Activated naive CD8-positive, alpha-beta T cell (primary cell): ENCODE results near the gene ZNF609.
A peak's percentile ranks its signal among the peaks of the same experiment; 100 is the strongest.

Experiments used
- H3K27ac Mint-ChIP-seq: one replicate; pipeline ENCODE4 v1.8.0; 2021; ENCODE audit warnings: mixed read lengths
- H3K27me3 Mint-ChIP-seq: one replicate; pipeline ENCODE4 v1.8.0; 2021; ENCODE audit warnings: mixed read lengths
- H3K36me3 Mint-ChIP-seq: one replicate; pipeline ENCODE4 v1.8.0; 2021; ENCODE audit warnings: mixed read lengths
- H3K4me1 Mint-ChIP-seq: one replicate; pipeline ENCODE4 v1.8.0; 2021; ENCODE audit warnings: low read depth, mixed read lengths
- H3K4me3 Mint-ChIP-seq: one replicate; pipeline ENCODE4 v1.8.0; 2021; ENCODE audit warnings: mild to moderate bottlenecking, mixed read lengths
- H3K9me3 Mint-ChIP-seq: one replicate; pipeline ENCODE4 v1.8.0; 2021; ENCODE audit warnings: low read depth, mixed read lengths

The ZNF609 gene

DNA sequence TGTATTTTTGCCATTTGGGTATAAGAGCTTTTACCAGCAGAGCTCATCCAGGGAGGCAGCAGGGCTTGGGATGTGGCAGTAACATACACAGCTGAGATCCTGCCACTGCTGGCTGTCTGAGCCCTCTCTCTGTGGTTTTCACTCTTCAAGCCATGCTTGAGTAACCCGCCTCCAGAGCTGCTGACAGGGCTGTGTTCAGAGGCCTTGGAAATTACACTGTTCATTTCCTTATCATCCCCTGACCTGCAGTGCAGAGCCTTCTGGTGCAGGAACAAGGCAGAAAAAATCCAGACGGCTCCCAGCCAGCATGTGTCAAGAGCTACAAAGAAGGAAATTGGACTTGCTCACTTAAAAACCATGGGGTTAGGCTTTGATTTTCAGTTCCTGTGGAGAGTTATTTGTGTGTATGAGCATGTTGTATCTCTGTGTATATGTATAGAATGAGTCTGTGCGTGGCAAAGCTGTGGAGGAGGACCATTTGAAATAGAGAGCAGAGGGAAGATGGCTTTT lies 47.0 kb downstream of the ZNF609 start:
- no peaks in the 10 kb centered on the region for H3K27me3 Mint-ChIP-seq
- peak overlapping the region; percentile 76 for H3K27ac Mint-ChIP-seq
- peaks cover 2% of the 10 kb centered on the region for H3K36me3 Mint-ChIP-seq
- peaks cover 86% of the 10 kb centered on the region for H3K4me1 Mint-ChIP-seq
- peak overlapping the region; percentile 45 for H3K4me3 Mint-ChIP-seq
- H3K9me3 Mint-ChIP-seq = no peaks in the 10 kb centered on the region

DNA sequence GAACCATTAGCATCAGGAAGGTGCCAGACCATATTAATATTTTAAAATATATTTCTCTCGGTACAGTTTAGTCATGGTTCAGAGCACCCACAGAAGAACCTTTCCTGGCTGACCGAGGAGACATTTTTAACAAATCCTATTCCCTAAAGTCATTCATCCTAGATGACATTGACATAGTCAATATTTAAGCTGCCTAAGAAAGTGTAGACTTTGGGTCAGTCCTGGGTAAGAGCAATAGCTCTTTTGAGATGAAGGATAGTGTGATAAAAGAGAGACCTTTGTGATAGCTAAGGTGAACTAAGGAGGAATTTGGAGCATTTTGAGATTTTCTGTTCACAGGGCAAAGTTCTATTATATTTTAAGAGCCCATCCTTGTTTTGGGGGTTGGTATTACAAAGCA lies 47.5 kb downstream of the ZNF609 start:
- H3K4me3 Mint-ChIP-seq = peak overlapping the region; percentile 45
- H3K27me3 Mint-ChIP-seq = no peaks in the 10 kb centered on the region
- peak overlapping the region; percentile 78 for H3K27ac Mint-ChIP-seq
- peaks cover 2% of the 10 kb centered on the region for H3K36me3 Mint-ChIP-seq
- no peaks in the 10 kb centered on the region for H3K9me3 Mint-ChIP-seq
- peaks cover 83% of the 10 kb centered on the region for H3K4me1 Mint-ChIP-seq

DNA sequence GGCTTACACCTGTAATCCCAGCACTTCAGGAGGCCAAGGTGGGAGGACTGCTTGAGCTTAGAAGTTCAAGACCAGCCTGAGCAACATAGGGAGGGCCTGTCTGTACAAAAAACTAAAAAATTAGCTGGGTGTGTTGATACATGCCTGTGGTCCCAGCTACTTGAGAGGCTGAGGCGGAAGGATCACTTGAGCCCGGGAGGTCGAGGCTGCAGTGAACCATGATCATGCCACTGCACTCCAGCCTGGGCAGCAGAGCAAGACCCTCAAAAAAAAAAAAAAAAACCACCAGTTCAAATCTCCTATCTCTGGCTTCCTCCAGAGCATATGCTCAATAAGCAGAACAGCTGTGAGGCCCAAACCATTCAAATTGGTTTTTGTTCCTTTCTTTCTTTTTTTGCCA lies 53.4 kb downstream of the ZNF609 start:
- no peaks in the 10 kb centered on the region for H3K9me3 Mint-ChIP-seq
- H3K27ac Mint-ChIP-seq = peak overlapping the region; percentile 86
- peaks cover 81% of the 10 kb centered on the region for H3K4me1 Mint-ChIP-seq
- no peaks in the 10 kb centered on the region for H3K27me3 Mint-ChIP-seq
- H3K4me3 Mint-ChIP-seq = peak overlapping the region; percentile 51
- H3K36me3 Mint-ChIP-seq = peaks cover 5% of the 10 kb centered on the region

DNA sequence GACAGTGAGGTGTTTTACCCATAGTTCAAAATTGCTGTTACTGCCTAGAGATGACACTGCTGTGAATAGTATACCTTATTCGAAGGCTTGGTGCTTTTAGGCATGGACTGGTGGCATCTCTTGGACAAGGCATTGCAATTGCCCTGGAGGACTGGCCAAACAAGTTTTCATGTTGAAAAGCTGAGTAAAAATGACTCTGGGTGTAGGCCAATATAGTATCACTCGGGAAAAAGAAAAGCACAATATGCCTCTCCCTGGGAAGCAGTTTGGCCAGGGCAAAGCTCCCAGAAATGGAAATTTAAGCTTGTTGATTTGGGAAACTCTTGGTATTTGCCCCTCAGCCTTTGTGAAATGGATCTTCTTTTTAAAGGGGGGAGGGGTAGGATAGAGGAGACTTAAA lies 54.8 kb downstream of the ZNF609 start:
- Mint-ChIP-seq H3K4me1 (peaks cover 80% of the 10 kb centered on the region), H3K9me3 (no peaks in the 10 kb centered on the region), H3K27me3 (no peaks in the 10 kb centered on the region), H3K36me3 (peaks cover 8% of the 10 kb centered on the region), H3K4me3 (peak overlapping the region; percentile 51), H3K27ac (peak overlapping the region; percentile 76)

DNA sequence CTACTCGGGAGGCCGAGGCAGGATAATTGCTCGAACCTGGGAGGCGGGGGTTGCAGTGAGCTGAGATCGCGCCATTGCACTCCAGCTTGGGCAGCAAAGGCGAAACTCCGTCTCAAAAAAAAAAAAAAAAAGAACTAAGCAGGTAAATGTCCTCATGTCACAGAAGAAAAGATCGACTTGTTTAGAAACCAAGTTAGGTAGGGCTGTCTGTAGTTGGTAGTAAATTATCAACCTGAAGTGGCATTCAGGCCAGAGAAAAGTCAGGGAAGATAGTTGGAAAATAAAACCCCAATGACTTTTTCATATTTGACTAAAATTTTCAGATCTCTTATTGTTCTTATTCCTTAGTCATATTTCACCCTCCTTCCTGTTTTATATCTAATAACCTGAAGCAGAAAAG lies 55.4 kb downstream of the ZNF609 start:
- Mint-ChIP-seq H3K9me3 (no peaks in the 10 kb centered on the region), H3K27me3 (no peaks in the 10 kb centered on the region), H3K36me3 (peaks cover 8% of the 10 kb centered on the region), H3K27ac (peak overlapping the region; percentile 72), H3K4me1 (peaks cover 78% of the 10 kb centered on the region), H3K4me3 (no peak overlapping the region)

DNA sequence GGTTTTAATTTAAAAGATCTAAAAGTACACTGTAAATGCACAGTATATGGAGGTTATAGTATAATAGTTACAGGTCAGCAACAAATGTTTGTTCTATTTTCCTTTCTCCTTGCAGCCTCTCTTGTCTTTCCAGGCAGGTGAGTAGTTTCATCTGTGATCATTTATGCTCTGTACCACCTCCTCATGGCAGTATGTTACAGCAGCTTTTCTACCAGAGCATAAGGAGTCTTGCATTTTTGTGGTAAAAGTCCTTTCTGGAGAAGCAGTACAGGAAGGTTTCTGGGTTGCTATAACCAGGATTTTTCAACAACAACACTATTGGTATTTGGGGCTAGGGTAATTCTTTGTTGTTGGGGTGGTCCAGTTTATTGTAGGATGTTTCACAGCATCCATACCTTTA lies 59.5 kb downstream of the ZNF609 start:
- Mint-ChIP-seq H3K4me1 (peaks cover 74% of the 10 kb centered on the region), H3K27ac (no peak overlapping the region), H3K4me3 (no peak overlapping the region), H3K9me3 (no peaks in the 10 kb centered on the region), H3K27me3 (no peaks in the 10 kb centered on the region), H3K36me3 (peaks cover 10% of the 10 kb centered on the region)

DNA sequence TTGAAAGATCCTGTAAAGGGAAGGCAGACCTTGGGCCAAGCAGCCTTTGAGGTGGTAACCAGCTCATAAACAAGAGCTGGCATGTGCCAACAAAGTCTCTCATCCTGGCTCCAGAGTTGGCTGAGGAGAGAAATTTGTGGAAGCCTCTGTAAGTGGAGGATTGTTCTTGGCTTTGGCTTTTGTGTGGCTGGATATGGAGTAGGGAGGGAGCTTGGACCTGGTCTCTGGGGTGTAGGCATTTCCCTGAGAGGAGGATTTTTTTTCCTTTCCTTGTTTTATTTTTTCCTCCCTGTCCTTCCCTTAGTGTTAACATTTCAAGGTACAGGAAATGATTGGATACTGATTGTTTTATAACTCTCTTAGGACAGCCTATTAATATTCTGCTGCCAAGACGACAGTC lies 60.8 kb downstream of the ZNF609 start:
- Mint-ChIP-seq H3K4me3 (no peak overlapping the region), H3K36me3 (peaks cover 10% of the 10 kb centered on the region), H3K27me3 (no peaks in the 10 kb centered on the region), H3K9me3 (no peaks in the 10 kb centered on the region), H3K27ac (peak overlapping the region; percentile 34), H3K4me1 (peaks cover 75% of the 10 kb centered on the region)

DNA sequence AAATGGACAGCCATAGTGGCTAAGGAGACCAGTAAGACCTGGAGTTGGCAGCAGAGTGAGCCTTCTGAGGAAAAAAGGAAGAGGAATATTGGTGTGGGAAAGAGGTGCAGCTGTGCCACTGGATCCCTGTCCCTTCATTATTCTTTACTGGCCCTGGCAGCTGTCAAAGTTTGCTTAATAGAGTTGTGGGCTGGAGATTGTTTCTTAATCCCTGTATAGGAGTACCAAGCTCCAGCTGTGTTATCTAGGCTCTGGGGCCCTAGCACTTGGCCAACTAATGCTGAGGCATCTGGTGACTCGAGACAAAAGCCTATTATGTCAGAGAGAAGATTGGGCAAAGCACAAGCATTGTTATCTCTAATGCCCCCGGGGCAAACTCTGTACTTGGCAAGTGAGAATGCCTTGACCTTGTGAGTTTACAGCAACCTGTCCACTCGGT lies 61.4 kb downstream of the ZNF609 start:
- peak overlapping the region; percentile 22 for H3K27ac Mint-ChIP-seq

DNA sequence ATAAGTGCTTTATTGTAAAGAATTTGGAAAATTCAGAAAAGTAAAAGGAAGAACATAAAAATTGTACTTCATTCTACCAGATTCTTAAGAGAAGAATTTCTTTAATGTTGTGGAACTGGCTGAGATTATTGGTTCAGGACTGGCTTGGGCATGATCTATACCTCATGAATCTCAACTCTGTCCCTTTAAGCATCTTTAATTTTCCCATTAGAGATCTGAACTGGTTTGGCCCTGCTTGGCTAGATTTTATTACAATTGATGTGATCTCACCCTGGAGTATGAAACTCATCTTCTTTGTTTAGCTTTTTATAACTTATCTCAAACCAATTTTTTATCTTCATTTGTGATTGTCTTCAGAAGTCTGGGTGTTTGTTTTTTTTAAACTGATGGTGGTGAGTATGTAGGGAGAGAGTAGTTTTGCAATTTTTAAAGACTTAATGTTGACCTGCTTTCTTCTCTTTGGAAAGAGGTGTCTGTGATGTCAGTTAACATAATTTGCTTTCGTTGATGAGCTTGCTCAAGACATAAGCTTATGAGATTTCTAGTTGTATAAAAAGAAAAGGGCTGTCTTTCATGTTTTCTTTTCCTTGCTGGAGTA lies 61.9 kb downstream of the ZNF609 start:
- H3K27me3 Mint-ChIP-seq = no peaks in the 10 kb centered on the region
- peaks cover 10% of the 10 kb centered on the region for H3K36me3 Mint-ChIP-seq
- H3K4me1 Mint-ChIP-seq = peaks cover 79% of the 10 kb centered on the region
- H3K27ac Mint-ChIP-seq = peak overlapping the region; percentile 13
- H3K4me3 Mint-ChIP-seq = peak overlapping the region; percentile 14
- H3K9me3 Mint-ChIP-seq = no peaks in the 10 kb centered on the region

More for the DNA sequence above, 61.4 kb downstream of the ZNF609 start:
- Mint-ChIP-seq H3K4me1 (peaks cover 76% of the 10 kb centered on the region), H3K36me3 (peaks cover 10% of the 10 kb centered on the region), H3K27me3 (no peaks in the 10 kb centered on the region), H3K4me3 (no peak overlapping the region), H3K9me3 (no peaks in the 10 kb centered on the region)

DNA sequence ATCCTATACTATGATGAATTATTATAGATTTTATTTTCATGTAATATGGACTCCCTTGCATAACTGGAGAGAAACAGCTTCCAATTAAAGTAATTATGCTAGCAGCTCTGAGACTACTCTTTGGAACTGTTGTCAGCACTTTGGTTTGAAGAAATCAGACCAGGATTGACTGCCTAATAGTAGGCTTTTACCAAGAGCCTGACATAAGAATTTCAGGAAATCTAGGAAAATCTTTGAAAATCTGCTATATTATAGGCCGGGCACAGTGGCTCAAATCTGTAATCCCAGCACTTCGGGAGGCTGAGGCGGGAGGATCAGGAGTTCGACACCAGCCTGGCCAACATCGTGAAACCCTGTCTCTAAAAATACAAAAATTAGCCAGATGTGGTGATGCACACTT lies 62.9 kb downstream of the ZNF609 start:
- no peak overlapping the region for H3K4me3 Mint-ChIP-seq
- peaks cover 10% of the 10 kb centered on the region for H3K36me3 Mint-ChIP-seq
- H3K9me3 Mint-ChIP-seq = no peaks in the 10 kb centered on the region
- H3K27ac Mint-ChIP-seq = no peak overlapping the region
- no peaks in the 10 kb centered on the region for H3K27me3 Mint-ChIP-seq
- H3K4me1 Mint-ChIP-seq = peaks cover 78% of the 10 kb centered on the region

DNA sequence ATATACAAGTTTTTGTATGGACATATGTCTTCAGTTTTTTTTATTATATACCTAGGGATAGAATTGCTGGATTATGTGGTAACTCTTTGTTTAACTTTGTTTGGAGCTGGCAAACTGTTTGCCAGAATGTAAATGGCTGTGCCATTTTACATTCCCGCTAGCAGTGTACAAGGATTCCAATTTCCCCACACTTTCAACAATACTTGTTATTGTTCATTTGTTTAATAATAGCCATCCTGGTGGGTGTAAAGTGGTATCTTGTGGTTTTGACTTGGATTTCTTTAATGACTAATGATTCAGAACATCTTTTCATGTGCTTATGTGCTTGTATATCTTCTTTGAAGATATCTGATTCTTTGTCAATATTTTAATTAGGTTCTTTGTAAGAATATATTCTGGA lies 64.4 kb downstream of the ZNF609 start:
- H3K27me3 Mint-ChIP-seq = no peaks in the 10 kb centered on the region
- H3K27ac Mint-ChIP-seq = no peak overlapping the region
- H3K9me3 Mint-ChIP-seq = no peaks in the 10 kb centered on the region
- H3K4me3 Mint-ChIP-seq = no peak overlapping the region
- H3K4me1 Mint-ChIP-seq = peaks cover 71% of the 10 kb centered on the region
- peaks cover 10% of the 10 kb centered on the region for H3K36me3 Mint-ChIP-seq

DNA sequence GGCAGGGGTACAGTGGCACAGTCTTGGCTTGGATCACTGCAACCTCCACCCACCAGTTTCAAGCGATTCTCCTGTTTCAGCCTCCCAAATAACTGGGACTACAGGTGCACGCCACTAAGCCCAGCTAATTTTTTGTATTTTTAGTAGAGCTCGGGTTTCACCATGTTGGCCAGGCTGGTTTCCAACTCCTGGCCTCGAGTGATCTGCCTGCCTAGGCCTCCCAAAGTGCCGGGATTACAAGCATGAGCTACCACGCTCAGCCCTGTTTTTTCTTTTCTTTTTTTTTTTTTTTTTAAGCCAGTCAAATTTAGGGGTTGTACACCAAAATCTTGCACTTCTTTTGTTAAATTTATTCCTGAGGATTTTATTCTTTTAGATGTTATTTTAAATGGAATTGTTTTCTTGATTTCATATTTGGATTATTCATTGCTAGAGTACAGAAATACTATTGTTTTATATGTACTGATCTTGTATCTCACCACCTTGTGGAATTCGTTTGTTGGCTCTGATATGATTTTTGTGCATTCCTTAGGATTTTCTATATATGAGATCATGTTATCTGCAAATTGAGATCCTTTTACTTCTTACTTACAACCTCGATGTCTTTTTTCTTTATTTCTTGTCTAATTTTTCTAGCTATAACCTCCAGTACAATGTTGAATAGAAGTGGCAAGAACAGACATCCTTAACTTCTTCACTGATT lies 65.6 kb downstream of the ZNF609 start:
- Mint-ChIP-seq H3K9me3 (no peaks in the 10 kb centered on the region), H3K4me3 (no peak overlapping the region), H3K27ac (peak overlapping the region; percentile 37)

DNA sequence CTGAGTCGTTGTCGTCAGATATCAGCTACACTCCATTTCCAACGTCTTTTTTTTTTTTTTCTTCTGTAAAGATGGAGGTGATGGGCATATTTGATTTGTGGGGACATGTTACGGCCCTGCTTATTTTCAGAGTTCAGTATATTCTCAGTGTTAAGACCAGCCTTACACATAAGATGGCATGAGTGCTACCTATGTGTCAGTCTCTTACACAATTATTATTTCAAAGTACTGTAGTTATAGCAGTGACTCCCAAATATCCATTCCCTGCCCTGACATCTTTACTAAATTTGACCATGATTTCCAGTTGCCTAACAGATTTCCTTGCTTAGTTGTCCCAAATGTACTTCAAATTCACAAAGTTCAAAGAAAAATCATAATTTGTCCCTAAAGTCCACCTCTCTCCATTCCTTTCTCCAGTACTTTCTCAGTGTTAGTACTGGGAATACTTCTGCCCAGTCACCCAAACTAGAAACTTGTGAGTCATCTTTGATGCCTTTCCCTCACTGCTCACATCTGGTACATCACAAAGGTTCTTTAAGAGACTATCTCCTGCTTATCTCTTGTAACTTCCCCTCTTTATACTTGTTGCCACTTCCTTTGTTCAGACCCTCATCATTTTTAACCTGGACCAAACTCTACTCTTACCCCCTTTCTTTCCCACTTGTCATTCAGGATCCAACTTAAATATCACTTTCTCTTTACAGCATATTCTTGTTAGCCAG lies 67.0 kb downstream of the ZNF609 start:
- Mint-ChIP-seq H3K27ac (peak overlapping the region; percentile 35), H3K4me1 (peaks cover 71% of the 10 kb centered on the region), H3K9me3 (no peaks in the 10 kb centered on the region)

More for the DNA sequence above, 65.6 kb downstream of the ZNF609 start:
- H3K4me1 Mint-ChIP-seq = peaks cover 73% of the 10 kb centered on the region
- peaks cover 8% of the 10 kb centered on the region for H3K36me3 Mint-ChIP-seq
- H3K27me3 Mint-ChIP-seq = no peaks in the 10 kb centered on the region

DNA sequence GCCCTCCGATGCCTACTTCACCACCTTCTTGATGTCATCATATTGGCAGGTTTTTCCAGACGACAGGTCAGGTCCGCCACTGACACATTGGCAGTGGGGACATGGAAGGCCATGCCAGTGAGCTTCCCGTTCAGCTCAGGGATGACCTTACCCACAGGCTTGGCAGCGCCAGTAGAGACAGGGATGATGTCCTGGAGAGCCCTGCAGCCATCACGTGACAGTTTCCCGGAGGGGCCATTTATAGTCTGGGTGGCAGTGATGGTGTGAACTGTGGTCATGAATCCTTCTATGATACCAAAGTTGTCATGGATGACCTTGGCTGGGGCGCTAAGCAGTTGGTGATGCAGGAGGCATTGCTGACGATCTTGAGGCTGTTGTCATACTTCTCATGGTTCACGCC lies 68.5 kb downstream of the ZNF609 start:
- no peak overlapping the region for H3K4me3 Mint-ChIP-seq
- no peaks in the 10 kb centered on the region for H3K27me3 Mint-ChIP-seq
- H3K9me3 Mint-ChIP-seq = no peaks in the 10 kb centered on the region
- H3K4me1 Mint-ChIP-seq = peaks cover 78% of the 10 kb centered on the region
- H3K27ac Mint-ChIP-seq = peak overlapping the region; percentile 28
- H3K36me3 Mint-ChIP-seq = peaks cover 10% of the 10 kb centered on the region

More for the DNA sequence above, 67.0 kb downstream of the ZNF609 start:
- Mint-ChIP-seq H3K36me3 (peaks cover 10% of the 10 kb centered on the region), H3K27me3 (no peaks in the 10 kb centered on the region), H3K4me3 (no peak overlapping the region)

DNA sequence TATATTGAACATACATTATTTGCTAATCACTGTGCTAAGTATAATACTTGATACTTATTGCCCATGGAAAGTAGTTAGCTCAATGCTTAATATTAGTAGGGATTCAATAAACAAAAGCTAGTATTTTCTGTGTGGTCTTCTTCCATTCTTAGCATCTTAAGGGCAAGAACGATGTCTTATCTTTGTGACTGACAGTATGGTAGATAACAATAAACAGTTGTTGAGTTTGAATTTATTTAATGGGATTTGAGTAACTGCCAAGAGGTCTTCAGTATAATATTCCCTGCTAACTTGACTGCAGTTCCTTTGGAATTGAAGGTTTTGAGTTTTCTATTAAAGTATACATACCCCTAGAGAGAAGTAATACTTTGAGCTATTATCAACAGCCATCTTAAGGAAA lies 70.1 kb downstream of the ZNF609 start:
- H3K36me3 Mint-ChIP-seq = peaks cover 13% of the 10 kb centered on the region
- no peaks in the 10 kb centered on the region for H3K27me3 Mint-ChIP-seq
- H3K27ac Mint-ChIP-seq = peak overlapping the region; percentile 4
- no peak overlapping the region for H3K4me3 Mint-ChIP-seq
- peaks cover 74% of the 10 kb centered on the region for H3K4me1 Mint-ChIP-seq
- H3K9me3 Mint-ChIP-seq = no peaks in the 10 kb centered on the region
